Measurements from ENCODE around the gene ITPKA.

- TF ChIP-seq CTCF (IDR thresholded peaks at IDR 0.05; ENCODE audit: poor library complexity, severe bottlenecking) (no peak), POLR2AphosphoS5 (IDR thresholded peaks at IDR 0.05) (no peak), EP300 (conservative IDR thresholded peaks at IDR 0.05; ENCODE audit: poor library complexity, severe bottlenecking) (no peak), TAF1 (IDR thresholded peaks at IDR 0.05; ENCODE audit: low read depth) (no peak)
Observed at GRCh38 chr15:41474941-41475340, 18.7 kb upstream of the ITPKA start.

Measured in neural cell (in vitro differentiated cells).